Activated B cell treated with CpG ODN at 0.5 μM for 24 hours (primary cell): ENCODE data around the gene SNX20. TPM values are rescaled to one million over a fixed set of nuclear protein-coding genes. Genes with fewer than 3 reads are reported as not detected.

ENCODE experiments used
- ATAC-seq: fragments of 200-7000 bp; cut with Tn5 transposase; one replicate; pipeline ENCODE4 v1.10.0; 2021; ENCODE audit warnings: low read depth, mild to moderate bottlenecking, moderate library complexity
- CTCF ChIA-PET: fragments of 350-600 bp; sonication (Branson Sonifier 250); formaldehyde crosslinking; loops from one replicate; lab custom pipeline; 2021; ENCODE audit warnings: antibody characterized with exemption; lab: Charles Lee
- POLR2A ChIA-PET: fragments of 350-600 bp; sonication (Branson Sonifier 250); formaldehyde crosslinking; loops from one replicate; lab custom pipeline; 2021; ENCODE audit warnings: antibody characterized with exemption; lab: Charles Lee
- DNase-seq: peaks from one replicate; pipeline ENCODE4 v3.0.0; 2022
- H3K27ac Mint-ChIP-seq: one replicate; pipeline ENCODE4 v1.8.0; 2020; ENCODE audit warnings: mixed read lengths
- H3K27me3 Mint-ChIP-seq: one replicate; pipeline ENCODE4 v1.8.0; 2021; ENCODE audit warnings: mixed read lengths
- H3K36me3 Mint-ChIP-seq: one replicate; pipeline ENCODE4 v1.8.0; 2021; ENCODE audit warnings: low read depth, mixed read lengths
- H3K4me1 Mint-ChIP-seq: one replicate; pipeline ENCODE4 v1.8.0; 2021; ENCODE audit warnings: mixed read lengths
- H3K4me3 Mint-ChIP-seq: one replicate; pipeline ENCODE4 v1.8.0; 2020; ENCODE audit warnings: mild to moderate bottlenecking, mixed read lengths
- H3K9me3 Mint-ChIP-seq: one replicate; pipeline ENCODE4 v1.8.0; 2020; ENCODE audit warnings: mixed read lengths
- intact Hi-C: fragments of 100-400 bp; cut with micrococcal nuclease; formaldehyde crosslinking; loops from one replicate; pipeline ENCODE4 v1.15.1; 2024
- total RNA-seq: library from RNA; stranded (reverse); gene quantifications from 2 replicates; pipeline ENCODE4 v1.2.3, GENCODE V29; 2022
- TF ChIP-seq, protein P1 (sequence below): fragments of 200-600 bp; IDR thresholded peaks from one replicate; pipeline ENCODE4 v1.8.0; 2022; ENCODE audit warnings: antibody characterized with exemption, mild to moderate bottlenecking

The SNX20 gene
- total RNA-seq, 1 donor from 2014 or later: 33.1 TPM

DNA sequence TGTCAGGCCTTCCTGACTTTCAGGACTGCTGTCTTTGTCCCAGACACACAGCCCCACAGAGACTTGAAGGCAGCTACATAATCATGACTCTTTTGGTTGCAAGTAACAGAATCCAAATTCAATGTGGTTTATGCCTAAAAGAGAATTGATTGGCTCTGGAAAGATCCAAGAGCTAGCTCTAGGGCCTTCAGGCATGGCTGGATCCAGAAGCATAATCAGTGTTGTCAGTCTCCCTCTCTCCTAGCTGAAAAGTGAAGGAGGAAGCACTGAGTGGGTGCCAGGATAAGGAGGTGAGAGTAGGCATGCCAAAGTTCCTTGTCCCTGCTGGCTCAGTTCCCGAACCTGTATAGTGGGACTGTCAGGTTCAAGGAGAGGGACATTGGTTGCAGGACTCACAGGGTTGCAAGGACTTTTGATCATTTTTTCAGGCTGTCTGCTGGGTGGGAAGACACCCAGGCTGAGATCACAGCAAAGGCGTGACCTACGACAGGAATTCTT lies 25.5 kb downstream of the SNX20 start:
- no peak overlapping the region for H3K4me3 Mint-ChIP-seq
- H3K9me3 Mint-ChIP-seq: no peaks in the 10 kb centered on the region
- CTCF ChIA-PET: no interaction called here
- intact Hi-C loops: no loop called here
- H3K27ac Mint-ChIP-seq: no peak overlapping the region
- ATAC-seq (no peak), DNase-seq (no peak)
- no peaks in the 10 kb centered on the region for H3K4me1 Mint-ChIP-seq
- POLR2A ChIA-PET: no interaction called here
- no peaks in the 10 kb centered on the region for H3K36me3 Mint-ChIP-seq
- TF ChIP-seq, protein P1, sequence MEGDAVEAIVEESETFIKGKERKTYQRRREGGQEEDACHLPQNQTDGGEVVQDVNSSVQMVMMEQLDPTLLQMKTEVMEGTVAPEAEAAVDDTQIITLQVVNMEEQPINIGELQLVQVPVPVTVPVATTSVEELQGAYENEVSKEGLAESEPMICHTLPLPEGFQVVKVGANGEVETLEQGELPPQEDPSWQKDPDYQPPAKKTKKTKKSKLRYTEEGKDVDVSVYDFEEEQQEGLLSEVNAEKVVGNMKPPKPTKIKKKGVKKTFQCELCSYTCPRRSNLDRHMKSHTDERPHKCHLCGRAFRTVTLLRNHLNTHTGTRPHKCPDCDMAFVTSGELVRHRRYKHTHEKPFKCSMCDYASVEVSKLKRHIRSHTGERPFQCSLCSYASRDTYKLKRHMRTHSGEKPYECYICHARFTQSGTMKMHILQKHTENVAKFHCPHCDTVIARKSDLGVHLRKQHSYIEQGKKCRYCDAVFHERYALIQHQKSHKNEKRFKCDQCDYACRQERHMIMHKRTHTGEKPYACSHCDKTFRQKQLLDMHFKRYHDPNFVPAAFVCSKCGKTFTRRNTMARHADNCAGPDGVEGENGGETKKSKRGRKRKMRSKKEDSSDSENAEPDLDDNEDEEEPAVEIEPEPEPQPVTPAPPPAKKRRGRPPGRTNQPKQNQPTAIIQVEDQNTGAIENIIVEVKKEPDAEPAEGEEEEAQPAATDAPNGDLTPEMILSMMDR: no peak
- H3K27me3 Mint-ChIP-seq: peaks cover 1% of the 10 kb centered on the region

DNA sequence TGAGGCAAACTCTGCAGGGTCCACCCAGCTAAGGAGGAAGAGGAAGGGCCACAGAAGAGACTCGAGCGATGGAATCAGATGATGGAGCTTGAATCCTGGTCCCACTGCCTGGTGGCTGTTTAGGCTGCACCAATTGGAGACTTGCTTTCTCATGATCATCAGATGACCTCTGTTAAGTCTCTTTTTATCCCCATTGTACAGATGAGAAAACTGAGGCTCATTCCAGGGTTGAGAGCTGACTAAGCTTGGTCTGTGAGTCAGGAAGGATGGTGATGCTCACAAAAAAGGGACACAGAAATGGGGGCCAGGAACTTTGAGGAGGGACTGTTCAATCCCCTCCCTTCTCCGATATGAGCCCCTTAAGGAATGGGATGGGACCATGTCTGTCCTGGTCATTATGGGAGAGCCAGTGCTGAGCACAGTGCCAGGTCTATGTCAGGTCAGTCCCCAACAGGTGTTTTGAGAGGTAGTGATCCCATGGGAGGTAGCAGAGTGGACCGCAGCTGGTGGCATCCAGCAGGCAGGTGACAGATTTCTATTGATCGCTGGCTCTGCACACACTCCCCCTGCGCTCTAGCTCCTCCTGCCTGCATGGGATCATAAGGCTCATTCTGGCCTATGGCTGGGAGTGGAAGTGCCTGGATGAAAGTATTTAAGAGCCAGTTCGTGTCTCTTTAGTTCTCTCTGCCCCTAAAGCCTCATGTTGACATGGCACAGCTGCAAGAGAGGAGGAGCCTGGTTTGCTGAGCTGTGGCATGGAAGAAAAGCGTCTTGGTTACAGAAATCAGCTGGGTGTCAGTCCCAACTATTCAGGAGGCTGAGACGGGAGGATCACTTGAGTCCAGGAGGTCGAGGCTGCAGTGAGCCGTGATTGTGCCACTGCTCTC lies 27.2 kb downstream of the SNX20 start:
- H3K27ac Mint-ChIP-seq: no peak overlapping the region

DNA sequence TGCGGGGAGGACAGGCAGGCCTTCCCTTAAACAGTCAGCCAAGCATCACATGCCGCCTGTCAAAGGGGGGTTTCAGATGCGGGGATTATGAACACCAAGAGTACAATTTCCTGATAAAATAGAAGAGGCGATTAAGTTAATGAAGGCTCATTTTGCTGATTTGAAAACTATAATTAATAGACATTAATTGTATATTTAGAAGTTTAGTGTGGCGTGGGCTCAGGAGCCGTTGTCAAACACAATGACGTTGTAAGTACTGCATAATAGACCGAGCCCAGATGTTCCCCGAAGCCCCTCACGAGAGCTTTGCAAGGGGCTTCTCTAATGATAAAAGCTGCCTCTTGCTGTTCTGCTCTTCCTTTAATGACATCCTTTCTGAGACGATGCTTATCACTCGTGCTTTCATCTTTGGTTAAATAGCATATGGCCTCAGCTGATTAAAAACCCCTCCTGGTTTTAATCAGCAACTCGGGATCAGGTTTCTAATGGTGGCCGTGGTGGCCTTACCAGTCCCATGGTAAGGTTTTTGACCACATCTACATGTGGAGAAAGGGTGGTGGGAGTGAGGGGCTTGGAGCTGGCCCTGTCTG lies 28.2 kb downstream of the SNX20 start:
- Mint-ChIP-seq H3K27me3 (peaks cover 11% of the 10 kb centered on the region), H3K36me3 (no peaks in the 10 kb centered on the region), H3K27ac (no peak overlapping the region), H3K9me3 (no peaks in the 10 kb centered on the region), H3K4me1 (no peaks in the 10 kb centered on the region), H3K4me3 (no peak overlapping the region)
- ChIA-PET CTCF (interaction anchor here (0.8 kb wide), 1 partner anchor 12 kb away, joined by 3 read pairs; no protein-coding TSS in a partner anchor), POLR2A (no interaction called here)
- DNase-seq: no peak
- ATAC-seq: no peak
- intact Hi-C loops: no loop called here
- TF ChIP-seq, protein P1: no peak

More for the DNA sequence above, 27.2 kb downstream of the SNX20 start:
- Mint-ChIP-seq H3K4me3 (no peak overlapping the region), H3K27me3 (peaks cover 6% of the 10 kb centered on the region), H3K9me3 (no peaks in the 10 kb centered on the region), H3K4me1 (no peaks in the 10 kb centered on the region), H3K36me3 (no peaks in the 10 kb centered on the region)
- ATAC-seq (no peak), DNase-seq (no peak)
- intact Hi-C loops: no loop called here
- CTCF ChIA-PET: interaction anchor here (0.8 kb wide), 1 partner anchor 11 kb away, joined by 3 read pairs; no protein-coding TSS in a partner anchor
- TF ChIP-seq, protein P1: no peak
- POLR2A ChIA-PET: no interaction called here

DNA sequence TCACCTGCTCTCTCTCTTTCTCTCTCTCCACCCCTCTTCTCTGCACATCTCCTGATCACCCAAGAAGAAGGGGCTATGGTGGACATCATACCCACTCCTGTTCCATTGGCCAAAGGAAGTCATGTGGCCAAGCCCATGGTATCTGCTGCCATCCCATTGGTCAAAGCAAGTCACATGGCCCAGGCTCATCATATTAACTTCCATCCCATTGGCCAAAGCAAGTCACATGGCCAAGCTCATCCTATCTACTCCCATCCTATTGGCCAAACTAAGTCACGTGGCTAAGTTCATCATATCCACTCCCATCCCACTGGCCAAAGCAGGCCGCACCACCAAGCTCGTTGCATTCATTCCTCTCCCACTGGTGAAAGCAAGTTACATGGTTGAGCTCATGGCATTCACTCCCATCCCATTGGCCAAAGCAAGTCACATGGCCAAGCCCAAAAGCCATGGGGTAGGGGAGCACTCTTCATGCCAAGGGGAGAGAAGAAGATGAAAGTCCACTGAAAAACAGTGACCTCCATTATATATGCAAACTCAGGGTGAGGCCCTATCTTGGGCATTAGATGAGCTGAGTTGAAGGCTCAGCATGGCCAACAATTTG lies 29.2 kb downstream of the SNX20 start:
- no peak for ATAC-seq
- Mint-ChIP-seq H3K36me3 (no peaks in the 10 kb centered on the region), H3K4me1 (no peaks in the 10 kb centered on the region), H3K27me3 (peaks cover 11% of the 10 kb centered on the region), H3K27ac (no peak overlapping the region), H3K4me3 (no peak overlapping the region), H3K9me3 (no peaks in the 10 kb centered on the region)
- intact Hi-C loops: no loop called here
- CTCF ChIA-PET: no interaction called here
- DNase-seq: no peak
- TF ChIP-seq, protein P1: no peak
- POLR2A ChIA-PET: no interaction called here

DNA sequence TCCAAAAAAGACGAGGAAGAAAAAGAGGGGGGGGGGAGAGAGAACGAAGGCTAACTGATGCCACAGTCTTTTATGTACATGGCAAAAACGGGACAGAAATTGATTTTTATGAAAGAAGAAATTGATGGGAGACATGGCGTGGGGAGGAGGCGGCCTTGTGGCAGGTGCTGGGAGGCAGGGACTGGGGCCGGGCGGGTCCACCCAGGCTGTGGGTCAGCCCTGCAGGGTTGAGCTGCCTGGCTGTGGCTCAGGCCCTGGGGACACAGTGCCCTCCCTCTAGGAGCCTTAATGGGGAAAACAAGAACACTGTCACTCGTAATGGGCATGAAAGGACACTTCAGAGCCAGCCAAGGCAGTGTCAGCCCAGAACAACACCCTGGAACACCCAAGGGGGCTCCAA lies 34.8 kb downstream of the SNX20 start:
- no peaks in the 10 kb centered on the region for H3K9me3 Mint-ChIP-seq
- POLR2A ChIA-PET: no interaction called here
- no peak overlapping the region for H3K4me3 Mint-ChIP-seq
- no peaks in the 10 kb centered on the region for H3K36me3 Mint-ChIP-seq
- intact Hi-C loops: no loop called here
- H3K27ac Mint-ChIP-seq: no peak overlapping the region
- DNase-seq (no peak), ATAC-seq (no peak)
- CTCF ChIA-PET: interaction anchor here (0.7 to 0.9 kb wide), 2 partner anchors 15 to 160 kb away, joined by 3 to 4 read pairs; no protein-coding TSS in a partner anchor
- TF ChIP-seq, protein P1: no peak
- H3K27me3 Mint-ChIP-seq: peaks cover 16% of the 10 kb centered on the region
- H3K4me1 Mint-ChIP-seq: no peaks in the 10 kb centered on the region
